ENCODE measurements around the gene GHR. TPM values are rescaled to one million over a fixed set of nuclear protein-coding genes. Genes with fewer than 3 reads are reported as not detected.

The GHR gene
- total RNA-seq, 1 donor from 2014 or later: 6.6 TPM

DNA sequence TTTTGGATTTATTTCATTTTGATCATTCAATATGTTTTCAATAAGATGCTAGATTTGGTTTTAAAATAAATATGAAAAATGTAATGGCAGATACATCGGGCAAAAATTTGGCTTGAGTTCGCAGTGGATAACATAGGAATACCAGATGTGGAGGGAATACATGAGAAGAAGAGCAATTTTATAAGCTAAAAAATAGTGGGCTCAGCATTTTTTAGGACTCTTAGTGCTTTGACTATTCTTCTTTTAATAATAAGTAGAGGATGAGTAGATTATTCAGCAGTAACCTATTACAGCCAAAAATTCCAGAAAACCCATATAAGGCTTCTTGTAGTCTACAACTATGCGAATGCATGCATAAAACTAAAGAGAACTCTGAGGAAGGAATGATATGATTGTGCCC is 22.8 kb upstream of the GHR start:
- no peak overlapping the region for H3K4me3 Mint-ChIP-seq (ENCODE audit: low read depth)
- DNase-seq (ENCODE audit: low spot score, unreplicated experiment): no peak
- peaks cover 3% of the 10 kb centered on the region for H3K27me3 Mint-ChIP-seq
- peaks cover 4% of the 10 kb centered on the region for H3K9me3 Mint-ChIP-seq (ENCODE audit: low read depth)
- no peak for TF ChIP-seq CTCF (IDR thresholded peaks at IDR 0.05; ENCODE audit: unreplicated experiment)
- H3K27ac Mint-ChIP-seq: no peak overlapping the region
- no peaks in the 10 kb centered on the region for H3K4me1 Mint-ChIP-seq (ENCODE audit: low read depth)
- no peaks in the 10 kb centered on the region for H3K36me3 Mint-ChIP-seq (ENCODE audit: insufficient read depth)

DNA sequence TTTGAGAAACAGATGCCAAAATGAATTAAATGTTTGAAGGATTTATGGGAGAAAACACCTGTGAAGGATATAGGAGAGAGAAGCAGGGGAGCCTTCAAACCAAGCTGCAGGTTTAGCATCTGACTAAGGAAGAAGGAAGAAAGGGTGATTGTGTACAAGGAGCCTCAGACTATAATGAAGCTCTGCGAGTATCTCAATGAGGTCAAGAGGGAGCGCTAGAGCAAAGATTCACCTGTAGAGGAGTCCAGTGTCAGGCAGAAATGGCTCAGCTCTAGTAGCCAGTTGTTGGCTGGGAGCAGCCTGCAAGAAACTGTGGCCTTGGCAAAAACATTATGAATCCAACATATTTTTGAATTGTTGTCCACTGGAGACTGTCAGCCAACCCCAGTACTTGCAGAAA is 20.0 kb upstream of the GHR start:
- no peak for DNase-seq (ENCODE audit: low spot score, unreplicated experiment)
- H3K4me1 Mint-ChIP-seq (ENCODE audit: low read depth): no peaks in the 10 kb centered on the region
- no peak overlapping the region for H3K27ac Mint-ChIP-seq
- no peaks in the 10 kb centered on the region for H3K9me3 Mint-ChIP-seq (ENCODE audit: low read depth)
- H3K27me3 Mint-ChIP-seq: peaks cover 3% of the 10 kb centered on the region
- TF ChIP-seq CTCF (IDR thresholded peaks at IDR 0.05; ENCODE audit: unreplicated experiment): no peak
- H3K36me3 Mint-ChIP-seq (ENCODE audit: insufficient read depth): no peaks in the 10 kb centered on the region
- no peak overlapping the region for H3K4me3 Mint-ChIP-seq (ENCODE audit: low read depth)

DNA sequence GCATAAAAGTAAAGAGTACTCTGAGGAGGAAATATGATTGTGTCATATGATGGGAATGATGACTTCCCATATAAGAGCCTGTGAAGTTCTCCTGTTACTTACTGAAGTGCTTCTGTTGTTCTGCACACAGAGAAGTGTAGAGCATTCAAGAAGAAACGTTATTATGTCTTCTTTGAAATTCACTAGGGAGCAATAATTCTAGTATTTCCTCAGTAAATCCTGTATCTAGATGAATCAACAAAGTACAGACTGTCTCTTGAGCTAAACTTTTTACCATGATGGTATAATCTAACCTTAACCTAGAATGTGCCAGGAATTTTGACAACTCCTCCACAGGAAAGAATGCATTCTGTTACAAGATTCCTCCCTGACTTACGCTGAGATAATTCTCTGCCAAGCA is 18.9 kb upstream of the GHR start:
- H3K27me3 Mint-ChIP-seq: no peaks in the 10 kb centered on the region
- H3K4me3 Mint-ChIP-seq (ENCODE audit: low read depth): no peak overlapping the region
- H3K27ac Mint-ChIP-seq: no peak overlapping the region
- H3K4me1 Mint-ChIP-seq (ENCODE audit: low read depth): no peaks in the 10 kb centered on the region
- no peak for TF ChIP-seq CTCF (IDR thresholded peaks at IDR 0.05; ENCODE audit: unreplicated experiment)
- no peak for DNase-seq (ENCODE audit: low spot score, unreplicated experiment)
- no peaks in the 10 kb centered on the region for H3K9me3 Mint-ChIP-seq (ENCODE audit: low read depth)
- H3K36me3 Mint-ChIP-seq (ENCODE audit: insufficient read depth): no peaks in the 10 kb centered on the region

- no peak overlapping the region for H3K27ac Mint-ChIP-seq
- DNase-seq (ENCODE audit: low spot score, unreplicated experiment): no peak
- H3K36me3 Mint-ChIP-seq (ENCODE audit: insufficient read depth): no peaks in the 10 kb centered on the region
- no peak for TF ChIP-seq CTCF (IDR thresholded peaks at IDR 0.05; ENCODE audit: unreplicated experiment)
- H3K27me3 Mint-ChIP-seq: no peaks in the 10 kb centered on the region
- H3K4me3 Mint-ChIP-seq (ENCODE audit: low read depth): no peak overlapping the region
- H3K9me3 Mint-ChIP-seq (ENCODE audit: low read depth): peaks cover 18% of the 10 kb centered on the region
- peaks cover 11% of the 10 kb centered on the region for H3K4me1 Mint-ChIP-seq (ENCODE audit: low read depth)
Measured at GRCh38 chr5:42419294-42419693, 3.9 kb upstream of the GHR start.

- H3K27ac Mint-ChIP-seq: no peak overlapping the region
- peaks cover 8% of the 10 kb centered on the region for H3K9me3 Mint-ChIP-seq (ENCODE audit: low read depth)
- no peaks in the 10 kb centered on the region for H3K27me3 Mint-ChIP-seq
- no peak for DNase-seq (ENCODE audit: low spot score, unreplicated experiment)
- H3K36me3 Mint-ChIP-seq (ENCODE audit: insufficient read depth): no peaks in the 10 kb centered on the region
- TF ChIP-seq CTCF (IDR thresholded peaks at IDR 0.05; ENCODE audit: unreplicated experiment): no peak
- no peak overlapping the region for H3K4me3 Mint-ChIP-seq (ENCODE audit: low read depth)
- peaks cover 2% of the 10 kb centered on the region for H3K4me1 Mint-ChIP-seq (ENCODE audit: low read depth)
Measured at GRCh38 chr5:42422656-42423280, 471 bp upstream of the GHR start.
